Ovary (tissue), 3 donors: Measurements from ENCODE around the gene IL23A.

ENCODE experiments used
- CTCF ChIP-seq, 3 donors: fragments of 450-650 bp in 2 of 3; fragments of 200-600 bp in 1 of 3; IDR thresholded peaks; one replicate each; pipeline versions ENCODE4 v1.5.1 to v1.8.0; 2016 to 2022; ENCODE audit warnings: antibody characterized with exemption in 3 of 3, mild to moderate bottlenecking in 1 of 3
- POLR2A ChIP-seq: fragments of 450-650 bp; IDR thresholded peaks from one replicate; pipeline ENCODE4 v1.6.1; 2017; ENCODE audit warnings: antibody characterized with exemption, mild to moderate bottlenecking, moderate library complexity
- donor health status: DM: no; HTN: no; CAD: no.

- TF ChIP-seq CTCF (IDR thresholded peaks at IDR 0.05) (no peak), POLR2A (no peak)
Observed at GRCh38 chr12:56366948-56367347, 28.3 kb downstream of the IL23A start.
